Activated CD8-positive, alpha-beta memory T cell treated with anti-CD3 and anti-CD28 coated beads for 24 hours (primary cell): ENCODE results near the gene XAGE1B.
"Not testable (repeated sequence)": the region's sequence is repeated elsewhere in the genome, so short reads cannot be mapped to it uniquely, and the experiment has no call there.

Source experiments
- DNase-seq: peaks from one replicate; pipeline ENCODE4 v3.0.0-alpha.2; 2020

XAGE1B gene, protein sequence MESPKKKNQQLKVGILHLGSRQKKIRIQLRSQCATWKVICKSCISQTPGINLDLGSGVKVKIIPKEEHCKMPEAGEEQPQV

DNA sequence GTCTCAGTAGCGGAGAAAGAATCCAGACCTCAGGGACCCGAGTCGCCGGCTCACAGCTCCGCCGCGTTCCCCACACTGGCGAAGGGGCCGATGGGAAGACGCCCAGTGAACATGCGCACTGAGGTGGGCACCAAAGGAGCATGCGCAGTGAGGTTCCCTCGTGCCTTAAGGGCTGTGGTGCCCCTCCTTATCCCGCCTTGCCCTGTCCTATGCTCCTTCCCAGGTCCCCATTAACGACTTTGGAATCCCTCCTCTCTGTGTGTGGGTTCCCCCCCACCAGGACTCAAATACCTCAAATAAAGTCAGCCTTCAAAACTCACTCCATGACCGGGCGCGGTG is at the start of gene XAGE1B:
Gene XAGE1B, minus strand, starts transcription at position 77 of the 339 bp plus-strand sequence. CDS start 1,536 bp downstream, outside the sequence.
- DNase-seq: not testable (repeated sequence)

DNA sequence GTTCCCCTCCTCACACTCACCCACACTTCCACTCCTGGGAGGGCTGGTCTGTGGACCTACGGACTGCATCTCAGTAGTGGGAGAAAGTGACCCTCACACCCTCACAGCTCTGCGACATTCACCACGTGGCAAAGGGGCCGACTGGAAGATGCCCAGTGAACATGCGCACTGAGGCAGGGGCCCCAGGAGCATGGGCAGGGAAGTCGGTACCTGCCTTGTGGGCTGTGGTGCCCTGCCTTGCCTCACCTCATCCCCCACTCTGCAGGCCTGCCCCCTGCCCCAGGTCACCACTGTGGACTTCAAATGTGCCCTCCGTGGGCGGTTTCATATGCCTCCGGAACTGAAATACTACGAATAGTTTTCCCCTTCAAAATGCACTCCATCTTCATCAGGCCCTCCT is 46.2 kb upstream of the XAGE1B start:
- DNase-seq: no peak

DNA sequence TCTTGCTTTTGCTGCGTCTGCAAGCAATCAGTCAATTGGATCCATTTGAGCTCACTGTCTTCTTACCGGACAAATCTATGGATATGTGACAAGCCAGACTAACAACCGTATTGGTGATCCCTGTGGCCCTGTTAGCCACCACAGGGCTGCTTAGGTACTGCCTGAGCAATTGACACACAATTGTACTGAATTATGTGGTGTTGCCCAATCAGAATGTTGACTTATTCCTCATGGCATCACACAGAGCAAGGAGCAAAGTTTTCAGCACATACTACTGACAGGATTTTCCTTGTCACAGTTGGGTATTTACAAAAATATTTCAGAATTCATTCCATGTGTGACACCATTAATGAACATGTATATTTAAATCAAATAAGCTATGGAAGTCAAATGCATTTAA is 41.3 kb upstream of the XAGE1B start:
- no peak for DNase-seq

DNA sequence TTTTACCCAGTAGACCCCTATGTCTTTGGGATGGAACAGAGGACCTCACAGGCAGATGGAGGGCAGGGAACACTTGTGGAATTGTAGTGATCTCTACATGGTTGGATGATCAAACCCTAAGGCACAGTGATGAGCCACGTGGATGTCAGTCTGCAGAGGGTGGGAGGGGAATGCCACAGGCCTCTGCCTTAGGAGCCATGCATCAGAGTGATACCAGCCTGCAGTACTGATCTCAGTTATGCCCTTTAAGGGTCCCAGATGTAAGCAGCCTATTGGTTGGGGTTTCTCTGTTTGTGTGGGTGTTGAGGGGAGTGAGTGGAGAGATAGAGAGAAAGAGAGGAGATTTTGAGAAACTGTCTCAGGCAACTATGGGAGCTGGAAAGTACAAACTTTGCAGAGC is 39.9 kb upstream of the XAGE1B start:
- no peak for DNase-seq

DNA sequence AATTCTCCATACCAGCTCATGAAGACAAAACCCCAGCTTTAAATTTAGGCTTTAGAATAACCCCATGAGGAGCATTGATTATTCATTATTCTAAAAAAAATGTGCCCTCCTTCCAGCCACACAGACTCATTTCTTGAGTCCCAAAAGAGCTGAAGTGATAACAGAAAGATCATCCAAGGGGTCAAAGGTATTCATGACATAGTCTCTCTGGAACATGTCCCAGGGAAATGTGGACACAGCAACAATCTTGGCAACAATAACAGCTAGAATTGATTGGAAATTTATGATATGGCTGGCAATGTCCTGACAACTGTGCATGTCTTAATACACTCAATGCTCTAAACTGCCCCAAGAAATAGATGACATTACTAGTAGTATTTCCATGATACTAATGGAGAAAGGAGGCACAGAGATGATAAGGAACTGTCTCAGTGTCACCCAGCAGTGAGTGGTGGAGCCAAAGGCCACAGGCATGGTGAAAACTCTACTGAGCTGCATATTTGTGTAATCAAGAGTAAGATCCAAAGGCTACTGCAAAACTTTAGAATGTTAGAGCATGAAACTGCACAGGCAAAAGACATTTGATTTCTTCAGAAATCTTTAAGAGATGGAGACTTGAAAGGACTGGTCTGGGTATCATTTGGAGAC is 37.3 kb upstream of the XAGE1B start:
- no peak for DNase-seq

DNA sequence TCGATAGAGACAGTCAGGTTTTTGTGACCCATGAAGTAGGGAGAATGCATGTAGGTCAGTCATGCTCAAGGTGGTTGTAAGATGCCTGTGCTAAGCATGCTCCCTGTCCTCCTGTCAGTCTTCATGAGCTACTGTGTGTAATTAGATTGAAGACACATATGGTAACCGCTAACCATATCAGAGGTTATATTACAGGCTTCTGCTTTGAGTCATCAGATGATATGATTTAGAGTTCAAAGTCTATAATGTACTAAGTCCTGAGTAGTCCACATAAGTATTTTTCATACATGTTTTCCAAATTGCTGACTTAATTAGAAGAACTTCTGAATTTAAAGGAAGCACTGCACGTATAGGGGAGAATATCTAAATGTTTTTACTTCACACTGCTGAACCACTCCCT is 31.9 kb upstream of the XAGE1B start:
- not testable (repeated sequence) for DNase-seq

DNA sequence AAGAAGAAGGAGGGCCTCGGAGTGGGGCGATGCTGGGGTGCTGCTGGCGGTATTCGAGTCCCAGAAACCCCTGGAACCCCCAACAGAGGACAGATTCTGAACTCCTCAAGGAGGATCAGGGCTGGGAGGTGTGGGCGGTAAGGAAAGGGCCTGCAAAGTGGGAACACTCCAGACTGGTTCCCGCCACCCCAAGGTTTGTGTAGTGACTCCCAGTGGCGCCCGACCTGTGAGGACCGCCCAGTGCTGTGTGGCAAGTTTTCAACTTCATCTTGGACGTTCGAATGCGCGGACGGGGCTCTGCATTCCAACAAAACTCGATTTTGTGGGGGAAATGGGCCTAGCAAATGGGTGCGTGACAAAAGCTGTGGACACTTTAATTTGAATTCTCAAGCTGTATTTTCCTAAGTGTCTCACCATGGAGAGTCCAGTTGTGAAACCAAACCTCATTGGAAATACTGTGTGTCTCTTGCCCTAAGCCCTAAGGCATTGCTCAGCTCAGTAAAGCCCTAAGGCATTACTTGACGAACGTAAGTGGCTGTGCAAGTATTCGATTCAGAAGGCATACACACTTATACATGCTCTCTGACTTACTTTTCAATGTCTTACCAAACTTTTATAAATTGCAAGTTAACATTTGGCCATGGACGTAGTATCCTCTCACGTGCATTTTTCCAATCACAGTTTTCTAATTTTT is 27.4 kb upstream of the XAGE1B start:
- DNase-seq: no peak

DNA sequence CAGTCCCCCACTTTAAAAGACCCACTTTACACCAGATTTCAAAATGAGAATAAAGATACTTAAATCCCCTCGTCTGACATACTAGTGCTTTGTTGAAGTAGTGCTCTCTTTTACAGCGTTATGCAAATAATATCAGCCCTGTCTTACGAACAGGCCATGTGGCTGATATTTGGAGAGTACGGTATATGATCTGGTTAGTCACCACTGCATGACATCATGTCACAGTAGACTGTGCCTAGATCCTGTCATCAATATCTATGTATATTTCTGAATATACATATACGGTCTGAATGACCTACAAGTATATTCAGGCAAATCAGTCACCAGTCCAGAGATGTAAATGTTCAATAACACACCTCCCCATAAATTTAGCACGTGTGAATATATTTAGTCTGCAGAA is 25.4 kb upstream of the XAGE1B start:
- DNase-seq: no peak

DNA sequence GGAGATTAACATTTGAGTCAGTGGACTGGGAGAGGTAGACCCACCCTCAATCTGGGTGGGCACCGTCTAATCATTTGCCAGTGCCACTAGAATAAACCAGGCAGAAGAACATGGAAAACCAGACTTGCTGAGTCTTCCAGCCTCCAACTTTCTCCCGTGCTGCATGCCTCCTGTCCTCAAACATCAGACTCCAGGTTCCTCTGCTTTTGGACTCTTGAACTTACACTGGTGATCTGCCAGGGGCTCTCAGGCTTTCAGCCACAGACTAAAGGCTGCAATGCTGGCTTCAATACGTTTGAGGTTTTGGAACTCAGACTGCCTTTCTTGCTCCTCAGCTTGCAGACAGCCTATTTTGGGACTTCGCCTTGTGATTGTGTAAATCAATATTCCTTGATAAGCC is 24.2 kb upstream of the XAGE1B start:
- DNase-seq: not testable (repeated sequence)

DNA sequence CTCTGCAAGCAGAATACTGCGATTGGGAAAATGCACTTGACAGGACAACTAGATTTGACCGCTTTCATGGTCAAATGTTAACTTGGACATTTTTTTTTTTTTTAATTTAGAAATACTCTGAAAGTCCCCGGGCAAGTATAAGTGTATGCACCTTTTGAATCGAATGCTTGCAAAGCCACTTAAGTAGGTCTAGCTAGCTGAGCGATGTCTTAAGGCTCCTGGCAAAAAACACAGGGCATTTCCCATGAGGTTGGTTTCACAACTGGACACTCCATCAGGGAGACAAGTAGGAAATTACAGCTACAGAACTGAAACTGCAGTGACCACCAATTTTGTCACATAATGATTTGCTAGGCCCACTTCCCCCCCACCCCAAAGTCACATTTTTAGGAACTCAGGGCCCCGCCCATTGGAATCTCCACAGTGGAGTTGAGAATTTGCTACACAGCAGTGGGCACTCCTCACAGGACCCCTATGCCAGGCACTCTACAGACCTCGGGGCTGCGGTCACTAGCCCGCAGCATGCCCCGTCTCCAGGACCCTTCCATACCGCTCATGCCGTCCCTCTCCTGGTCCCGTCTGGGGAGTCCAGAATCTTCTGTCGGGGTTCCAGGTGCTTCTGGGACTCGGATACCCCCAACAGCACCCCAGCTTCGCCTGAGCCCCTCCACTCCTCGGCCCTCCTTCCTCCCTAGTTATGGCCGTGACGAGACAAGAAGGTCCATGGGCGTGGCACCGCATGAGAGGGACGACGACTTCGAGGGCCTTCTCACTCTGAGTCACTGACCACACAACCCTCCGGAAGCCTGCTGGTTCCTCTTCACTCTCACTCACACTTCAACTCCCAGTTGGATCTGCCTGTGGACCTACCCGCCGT is 515 bp downstream of the XAGE1B start:
- DNase-seq: not testable (repeated sequence)

DNA sequence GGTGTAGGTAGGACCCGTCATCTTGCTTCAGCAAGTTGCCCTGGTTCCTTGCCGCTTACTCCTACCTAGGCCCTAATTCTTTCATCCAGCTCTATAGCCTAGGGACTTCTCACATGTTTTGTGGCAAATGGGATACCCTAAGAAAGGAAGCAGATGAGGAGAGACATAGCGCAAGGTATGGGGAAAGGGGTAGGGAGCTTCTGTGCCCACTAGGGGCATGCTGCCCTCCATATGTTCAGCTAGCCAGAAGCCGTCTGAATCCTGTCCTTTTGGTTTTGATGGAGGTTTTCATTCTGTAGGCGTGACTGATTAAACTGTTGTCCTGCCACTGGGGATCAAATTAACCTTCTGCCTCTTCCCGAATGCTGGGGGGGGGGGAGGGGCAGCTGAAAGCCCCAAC is 5.7 kb downstream of the XAGE1B start:
- DNase-seq: not testable (repeated sequence)

DNA sequence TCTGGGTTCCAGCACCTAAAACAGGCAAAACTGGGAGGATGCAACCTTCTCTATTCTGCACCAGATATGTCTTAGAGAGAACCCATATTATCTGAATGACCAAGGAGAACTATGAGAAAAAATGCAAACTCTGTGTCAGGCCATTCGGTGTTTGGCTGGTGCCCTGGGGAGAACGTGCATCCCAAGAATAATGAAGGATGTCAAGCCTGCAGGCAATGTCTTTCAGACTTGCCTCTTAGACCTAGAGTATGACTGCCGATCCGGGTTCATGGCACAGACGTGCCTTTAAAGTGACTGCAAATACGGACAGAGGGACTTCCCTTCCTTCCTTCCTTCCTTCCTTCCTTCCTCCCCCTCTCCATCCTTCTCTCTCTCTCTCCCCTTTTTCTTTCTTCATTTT is 6.9 kb downstream of the XAGE1B start:
- DNase-seq: peak; percentile 3

DNA sequence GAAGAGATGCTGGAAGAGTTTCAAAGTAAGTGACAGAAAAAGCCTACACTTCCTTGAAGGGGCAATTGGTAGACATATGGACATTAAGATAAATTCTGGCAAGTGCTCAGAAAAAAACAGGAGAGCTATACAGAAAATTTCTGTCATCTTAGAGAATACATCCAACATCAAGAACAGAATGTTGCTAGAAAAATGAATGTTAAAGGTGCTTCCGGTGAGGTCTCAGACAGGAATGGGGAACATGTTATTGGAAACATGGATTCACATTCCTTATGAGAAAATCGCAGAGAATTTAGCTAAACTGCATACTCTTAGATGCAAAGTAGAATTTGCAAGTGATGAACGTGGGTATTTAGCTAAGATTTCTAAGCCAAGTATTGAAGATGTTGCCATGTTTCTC is 9.5 kb downstream of the XAGE1B start:
- no peak for DNase-seq

DNA sequence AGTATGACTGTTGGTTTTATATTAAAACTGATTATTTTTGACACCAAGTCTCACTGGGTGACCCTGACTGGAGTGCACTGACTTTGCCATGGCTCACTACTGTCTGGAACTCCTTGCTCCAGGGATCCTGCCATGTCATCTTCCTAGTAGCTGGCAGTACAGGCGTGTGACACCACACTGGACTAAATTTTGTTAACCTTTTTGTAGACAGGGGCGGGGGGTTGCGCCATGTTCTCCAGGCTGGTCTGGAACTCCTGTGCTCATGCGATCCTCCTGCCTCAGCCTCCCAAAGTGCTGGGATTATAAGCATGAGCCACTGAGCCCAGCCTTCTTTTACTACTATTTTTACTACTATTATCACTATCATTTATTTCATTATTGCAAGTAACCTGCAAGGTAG is 12.3 kb downstream of the XAGE1B start:
- DNase-seq: peak; percentile 13

DNA sequence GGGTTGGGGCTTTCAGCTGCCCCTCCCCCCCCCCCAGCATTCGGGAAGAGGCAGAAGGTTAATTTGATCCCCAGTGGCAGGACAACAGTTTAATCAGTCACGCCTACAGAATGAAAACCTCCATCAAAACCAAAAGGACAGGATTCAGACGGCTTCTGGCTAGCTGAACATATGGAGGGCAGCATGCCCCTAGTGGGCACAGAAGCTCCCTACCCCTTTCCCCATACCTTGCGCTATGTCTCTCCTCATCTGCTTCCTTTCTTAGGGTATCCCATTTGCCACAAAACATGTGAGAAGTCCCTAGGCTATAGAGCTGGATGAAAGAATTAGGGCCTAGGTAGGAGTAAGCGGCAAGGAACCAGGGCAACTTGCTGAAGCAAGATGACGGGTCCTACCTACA is 15.5 kb downstream of the XAGE1B start:
- not testable (repeated sequence) for DNase-seq

DNA sequence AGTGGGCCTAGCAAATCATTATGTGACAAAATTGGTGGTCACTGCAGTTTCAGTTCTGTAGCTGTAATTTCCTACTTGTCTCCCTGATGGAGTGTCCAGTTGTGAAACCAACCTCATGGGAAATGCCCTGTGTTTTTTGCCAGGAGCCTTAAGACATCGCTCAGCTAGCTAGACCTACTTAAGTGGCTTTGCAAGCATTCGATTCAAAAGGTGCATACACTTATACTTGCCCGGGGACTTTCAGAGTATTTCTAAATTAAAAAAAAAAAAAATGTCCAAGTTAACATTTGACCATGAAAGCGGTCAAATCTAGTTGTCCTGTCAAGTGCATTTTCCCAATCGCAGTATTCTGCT is 20.5 kb downstream of the XAGE1B start:
- not testable (repeated sequence) for DNase-seq

DNA sequence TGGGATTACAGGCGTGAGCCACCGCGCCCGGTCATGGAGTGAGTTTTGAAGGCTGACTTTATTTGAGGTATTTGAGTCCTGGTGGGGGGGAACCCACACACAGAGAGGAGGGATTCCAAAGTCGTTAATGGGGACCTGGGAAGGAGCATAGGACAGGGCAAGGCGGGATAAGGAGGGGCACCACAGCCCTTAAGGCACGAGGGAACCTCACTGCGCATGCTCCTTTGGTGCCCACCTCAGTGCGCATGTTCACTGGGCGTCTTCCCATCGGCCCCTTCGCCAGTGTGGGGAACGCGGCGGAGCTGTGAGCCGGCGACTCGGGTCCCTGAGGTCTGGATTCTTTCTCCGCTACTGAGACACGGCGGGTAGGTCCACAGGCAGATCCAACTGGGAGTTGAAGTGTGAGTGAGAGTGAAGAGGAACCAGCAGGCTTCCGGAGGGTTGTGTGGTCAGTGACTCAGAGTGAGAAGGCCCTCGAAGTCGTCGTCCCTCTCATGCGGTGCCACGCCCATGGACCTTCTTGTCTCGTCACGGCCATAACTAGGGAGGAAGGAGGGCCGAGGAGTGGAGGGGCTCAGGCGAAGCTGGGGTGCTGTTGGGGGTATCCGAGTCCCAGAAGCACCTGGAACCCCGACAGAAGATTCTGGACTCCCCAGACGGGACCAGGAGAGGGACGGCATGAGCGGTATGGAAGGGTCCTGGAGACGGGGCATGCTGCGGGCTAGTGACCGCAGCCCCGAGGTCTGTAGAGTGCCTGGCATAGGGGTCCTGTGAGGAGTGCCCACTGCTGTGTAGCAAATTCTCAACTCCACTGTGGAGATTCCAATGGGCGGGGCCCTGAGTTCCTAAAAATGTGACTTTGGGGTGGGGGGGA is 21.1 kb downstream of the XAGE1B start, which contains the start of gene XAGE1A:
Gene XAGE1A, plus strand, starts transcription at position 264 of the 874 bp plus-strand sequence. CDS start 1,554 bp downstream, outside the sequence.
- DNase-seq: not testable (repeated sequence)

DNA sequence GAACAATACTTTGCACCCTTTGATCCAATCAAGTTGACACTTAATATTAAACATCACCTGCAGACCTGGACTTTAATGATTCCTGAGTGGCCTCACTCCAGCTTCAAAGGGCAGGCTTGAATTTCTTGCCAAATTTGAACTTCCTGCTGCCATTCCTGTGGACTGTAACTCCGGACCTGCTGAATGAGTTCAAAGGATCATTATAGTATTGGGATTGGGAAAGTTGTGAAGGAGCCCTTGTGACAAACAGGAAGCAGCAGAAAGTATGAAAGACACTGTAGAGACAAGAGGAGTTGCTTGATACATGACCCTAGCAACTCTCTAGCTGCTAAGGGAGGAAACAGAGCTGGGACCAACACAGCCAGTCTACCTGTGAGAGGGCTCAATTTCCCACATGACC is 45.6 kb downstream of the XAGE1B start:
- not testable (repeated sequence) for DNase-seq
